ENCODE results near the gene PIANP.
A peak's percentile ranks its signal among the peaks of the same experiment; 100 is the strongest.

The PIANP gene

DNA sequence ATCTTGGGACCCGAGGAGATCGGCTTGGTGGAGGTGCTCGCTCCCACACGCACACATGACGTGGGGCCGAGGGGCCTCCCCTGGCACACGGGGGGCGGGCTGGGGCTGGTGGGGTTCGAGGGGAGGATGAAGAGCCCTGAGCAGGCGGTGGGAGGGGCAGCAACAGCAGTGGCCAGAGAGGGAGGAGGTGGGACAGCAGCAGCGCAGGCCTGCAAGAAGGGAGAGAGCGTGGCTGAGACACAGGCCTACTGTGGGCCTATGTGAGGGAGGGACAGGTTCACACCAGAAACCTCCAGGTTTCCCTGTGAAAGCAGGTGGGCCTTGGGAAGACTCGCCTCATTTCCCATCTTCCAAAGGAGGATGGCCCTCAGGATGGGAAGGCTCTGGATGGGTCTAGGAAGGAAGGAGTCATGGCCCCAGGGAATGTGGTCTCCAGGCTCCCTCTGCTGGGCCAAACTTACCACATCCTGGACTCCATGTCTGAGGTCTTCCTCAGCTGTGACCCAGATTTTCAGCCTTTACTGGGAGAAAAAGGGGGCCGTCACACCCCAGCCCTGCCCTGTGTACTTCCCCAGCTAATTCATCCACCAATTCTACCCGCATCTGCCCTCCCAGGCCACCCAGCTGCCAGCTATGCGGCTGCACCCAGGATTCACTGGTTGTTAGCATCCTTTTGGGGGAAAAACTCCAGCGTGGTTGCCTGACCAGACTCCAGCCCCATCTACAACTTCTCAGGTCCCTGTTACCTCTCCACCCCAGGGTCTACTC lies 2.8 kb downstream of the PIANP start:
- no peak overlapping the region for H3K27ac Mint-ChIP-seq
- H3K4me1 Mint-ChIP-seq (ENCODE audit: low read depth), result peaks cover 45% of the 10 kb centered on the region
- H3K27me3 Mint-ChIP-seq, result peaks cover 78% of the 10 kb centered on the region
- no peaks in the 10 kb centered on the region for H3K9me3 Mint-ChIP-seq
- H3K4me3 Mint-ChIP-seq, result no peak overlapping the region
- no peaks in the 10 kb centered on the region for H3K36me3 Mint-ChIP-seq (ENCODE audit: low read depth)
- intact Hi-C loops (cut with micrococcal nuclease), result no loop called here

DNA sequence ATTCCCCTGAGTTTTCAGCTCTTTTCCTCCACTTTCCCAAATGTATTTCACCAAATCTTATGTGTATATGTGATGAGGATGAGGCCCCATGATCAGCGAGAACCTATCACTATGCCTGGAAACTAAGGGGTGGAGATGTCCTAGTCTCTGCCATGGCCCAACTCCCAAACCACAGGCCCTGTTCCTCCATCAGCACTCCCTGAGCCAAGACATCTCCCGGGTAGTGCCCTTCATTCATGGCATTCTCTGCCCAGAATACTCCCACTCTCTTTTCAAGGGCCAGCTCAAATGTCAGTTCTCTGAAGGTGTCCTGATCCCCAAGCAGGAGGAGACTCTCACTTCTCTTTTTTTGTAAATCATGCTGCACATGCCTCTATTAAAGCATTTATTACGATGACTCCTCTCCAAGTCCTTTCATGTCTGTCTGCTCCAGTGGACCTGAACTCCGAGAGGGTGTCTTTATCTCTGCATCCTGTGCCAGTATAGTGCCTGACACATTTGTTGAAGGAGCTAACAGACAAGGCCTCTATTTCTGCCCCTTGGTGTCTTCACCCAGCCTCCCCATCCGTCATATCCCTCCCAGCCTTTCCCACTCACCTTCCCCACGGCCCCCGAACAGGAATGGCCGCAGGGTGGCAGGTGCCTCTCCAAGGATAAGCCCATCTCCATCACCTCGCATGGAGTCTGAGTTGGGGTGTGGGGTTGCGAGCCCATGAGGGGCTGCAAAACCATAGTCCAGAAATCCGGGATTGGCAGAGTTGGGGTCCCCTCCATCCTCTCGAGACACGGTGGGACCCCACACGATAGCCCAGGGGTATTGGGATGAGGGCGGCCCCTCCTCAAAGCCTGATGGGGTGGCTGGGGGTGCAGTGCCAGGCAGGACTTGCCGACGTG lies 3.7 kb downstream of the PIANP start:
- Mint-ChIP-seq H3K27ac (peak overlapping the region; percentile 20), H3K4me1 (ENCODE audit: low read depth) (peaks cover 45% of the 10 kb centered on the region), H3K9me3 (no peaks in the 10 kb centered on the region), H3K36me3 (ENCODE audit: low read depth) (no peaks in the 10 kb centered on the region), H3K27me3 (peaks cover 74% of the 10 kb centered on the region), H3K4me3 (no peak overlapping the region)
- intact Hi-C loops (cut with micrococcal nuclease), result no loop called here

DNA sequence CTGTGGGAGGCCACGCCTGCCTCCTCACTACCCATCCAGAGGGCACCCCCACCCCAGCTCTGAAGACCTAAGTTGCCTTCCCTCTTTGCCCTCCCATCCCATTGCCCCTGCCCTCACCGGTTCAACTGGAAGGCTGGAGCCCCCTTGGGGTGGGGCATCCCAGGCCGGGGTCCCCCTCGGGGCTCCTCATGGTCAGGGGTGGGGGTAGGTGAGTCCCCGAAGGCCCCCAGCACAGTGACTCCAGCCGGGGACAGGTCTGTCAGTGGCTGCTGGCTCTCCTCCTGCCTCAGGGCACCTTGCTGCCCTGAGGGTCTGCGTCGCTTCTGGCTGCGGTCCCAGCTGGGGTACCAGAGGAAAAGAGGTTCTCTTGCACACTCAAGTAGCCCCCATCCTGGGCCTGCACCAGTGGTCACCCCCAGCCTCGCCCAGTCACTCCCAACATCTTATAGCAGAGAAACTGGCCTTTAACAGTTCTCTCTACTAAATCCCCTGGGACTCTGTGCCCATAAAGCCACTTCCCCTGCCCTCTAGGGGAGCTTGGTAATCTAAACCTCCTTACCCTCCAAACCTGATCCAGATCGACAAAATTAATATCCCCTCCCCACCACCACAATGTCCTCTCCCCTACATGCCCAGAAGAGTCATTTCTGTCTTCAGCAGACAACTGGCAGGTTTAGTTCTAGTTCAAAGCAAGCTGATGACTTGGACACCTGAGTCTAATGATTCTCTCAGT lies 5.1 kb downstream of the PIANP start:
- Mint-ChIP-seq H3K36me3 (ENCODE audit: low read depth) (no peaks in the 10 kb centered on the region), H3K4me1 (ENCODE audit: low read depth) (peaks cover 49% of the 10 kb centered on the region), H3K27ac (no peak overlapping the region), H3K9me3 (no peaks in the 10 kb centered on the region), H3K4me3 (no peak overlapping the region), H3K27me3 (peaks cover 61% of the 10 kb centered on the region)
- intact Hi-C loops (cut with micrococcal nuclease), result no loop called here

DNA sequence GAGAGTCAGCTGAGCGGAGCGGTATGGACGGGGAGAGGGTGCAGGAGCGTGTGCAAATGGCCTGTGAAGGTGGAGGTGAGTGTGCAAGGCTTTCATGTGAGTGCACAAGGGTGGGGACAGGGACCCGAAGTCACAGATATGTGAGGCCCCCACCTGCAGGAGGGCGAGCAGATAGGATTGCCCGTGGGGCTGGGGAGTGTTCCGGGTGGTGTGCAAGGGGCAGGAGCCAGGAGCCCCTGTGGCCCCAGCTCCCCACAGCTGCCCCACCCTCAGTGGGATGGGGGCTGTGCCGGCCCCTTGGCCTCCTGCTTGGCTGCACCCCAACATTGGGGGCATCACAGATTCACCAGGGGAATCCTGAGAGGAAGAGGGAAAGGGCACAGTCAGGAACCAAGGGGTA lies 5.9 kb downstream of the PIANP start:
- H3K27me3 Mint-ChIP-seq, result peaks cover 55% of the 10 kb centered on the region
- peaks cover 46% of the 10 kb centered on the region for H3K4me1 Mint-ChIP-seq (ENCODE audit: low read depth)
- H3K9me3 Mint-ChIP-seq, result no peaks in the 10 kb centered on the region
- H3K27ac Mint-ChIP-seq, result peak overlapping the region; percentile 14
- no peak overlapping the region for H3K4me3 Mint-ChIP-seq
- H3K36me3 Mint-ChIP-seq (ENCODE audit: low read depth), result peaks cover 4% of the 10 kb centered on the region
- intact Hi-C loops (cut with micrococcal nuclease), result no loop called here

DNA sequence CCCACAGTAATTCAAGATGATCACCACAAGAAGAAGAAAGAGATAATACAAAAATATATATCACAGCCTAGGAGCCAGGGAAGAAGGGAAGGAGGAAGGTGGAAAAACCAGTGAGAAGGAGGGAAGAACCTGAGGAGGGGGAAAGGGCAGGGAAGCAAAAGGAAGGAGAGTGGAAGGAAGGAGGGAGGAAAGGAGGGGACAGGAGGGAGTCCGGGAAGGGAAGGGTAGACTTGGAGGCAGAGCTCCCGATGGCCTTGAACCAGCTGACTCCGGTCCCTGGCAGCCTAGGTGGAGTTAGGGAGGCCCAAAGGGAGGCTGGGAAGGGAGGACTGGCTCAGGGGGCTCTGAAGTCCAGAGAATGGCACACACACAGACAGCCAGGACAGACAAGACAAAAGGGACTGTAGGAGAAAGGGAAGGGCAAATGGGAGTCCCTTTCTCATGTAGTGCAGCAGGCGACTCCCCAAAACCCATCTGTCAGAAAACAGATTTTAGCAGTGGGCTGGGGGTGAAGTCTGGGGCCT lies 6.7 kb downstream of the PIANP start:
- intact Hi-C loops (cut with micrococcal nuclease), result no loop called here
- Mint-ChIP-seq H3K27ac (peak overlapping the region; percentile 14), H3K27me3 (peaks cover 47% of the 10 kb centered on the region), H3K9me3 (no peaks in the 10 kb centered on the region), H3K4me3 (no peak overlapping the region), H3K36me3 (ENCODE audit: low read depth) (peaks cover 11% of the 10 kb centered on the region), H3K4me1 (ENCODE audit: low read depth) (peaks cover 39% of the 10 kb centered on the region)

DNA sequence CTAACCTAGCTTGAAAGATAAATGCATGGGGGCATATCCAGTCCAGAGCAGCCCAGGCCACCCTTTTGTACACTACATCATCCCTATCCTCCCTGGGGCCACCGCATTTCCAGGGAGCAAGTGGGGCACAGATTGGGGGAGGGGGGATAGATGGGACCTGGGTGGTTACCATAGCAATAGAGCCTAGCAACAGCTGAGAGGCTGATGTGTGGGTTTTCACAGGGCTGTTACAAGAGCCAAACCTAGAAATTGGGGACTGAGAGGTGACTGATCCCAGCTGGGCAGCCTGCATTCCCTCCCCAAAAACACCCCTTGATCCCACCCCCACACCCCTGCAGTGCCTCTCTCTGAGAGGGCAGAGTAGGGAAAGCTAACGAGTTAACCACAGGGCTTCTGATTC lies 7.7 kb downstream of the PIANP start:
- intact Hi-C loops (cut with micrococcal nuclease), result no loop called here
- no peak overlapping the region for H3K4me3 Mint-ChIP-seq
- H3K9me3 Mint-ChIP-seq, result no peaks in the 10 kb centered on the region
- peak overlapping the region; percentile 9 for H3K27ac Mint-ChIP-seq
- H3K4me1 Mint-ChIP-seq (ENCODE audit: low read depth), result peaks cover 43% of the 10 kb centered on the region
- peaks cover 21% of the 10 kb centered on the region for H3K36me3 Mint-ChIP-seq (ENCODE audit: low read depth)
- peaks cover 37% of the 10 kb centered on the region for H3K27me3 Mint-ChIP-seq

DNA sequence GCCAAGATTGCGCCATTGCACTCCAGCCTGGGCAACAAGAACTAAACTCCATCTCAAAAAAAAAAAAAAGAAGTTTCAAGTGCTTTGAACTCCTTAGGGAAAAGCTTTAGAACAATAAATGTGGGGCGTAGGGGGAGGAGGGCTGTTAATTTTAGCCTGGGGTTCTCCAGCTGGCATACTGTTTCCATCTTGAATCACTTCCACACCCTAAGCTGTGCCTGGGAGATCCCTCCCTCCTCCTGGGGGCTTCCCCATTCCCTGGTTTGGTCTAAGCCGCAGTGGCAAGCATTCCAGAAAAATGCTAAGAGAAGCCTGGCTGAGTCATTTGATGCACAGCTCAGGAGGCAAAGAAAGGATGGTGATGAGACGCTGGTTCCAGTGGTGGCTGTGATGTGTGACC lies 9.1 kb downstream of the PIANP start:
- Mint-ChIP-seq H3K36me3 (ENCODE audit: low read depth) (peaks cover 36% of the 10 kb centered on the region), H3K4me1 (ENCODE audit: low read depth) (peaks cover 46% of the 10 kb centered on the region), H3K27ac (no peak overlapping the region), H3K9me3 (no peaks in the 10 kb centered on the region), H3K27me3 (peaks cover 23% of the 10 kb centered on the region), H3K4me3 (no peak overlapping the region)
- intact Hi-C loops (cut with micrococcal nuclease), result no loop called here

DNA sequence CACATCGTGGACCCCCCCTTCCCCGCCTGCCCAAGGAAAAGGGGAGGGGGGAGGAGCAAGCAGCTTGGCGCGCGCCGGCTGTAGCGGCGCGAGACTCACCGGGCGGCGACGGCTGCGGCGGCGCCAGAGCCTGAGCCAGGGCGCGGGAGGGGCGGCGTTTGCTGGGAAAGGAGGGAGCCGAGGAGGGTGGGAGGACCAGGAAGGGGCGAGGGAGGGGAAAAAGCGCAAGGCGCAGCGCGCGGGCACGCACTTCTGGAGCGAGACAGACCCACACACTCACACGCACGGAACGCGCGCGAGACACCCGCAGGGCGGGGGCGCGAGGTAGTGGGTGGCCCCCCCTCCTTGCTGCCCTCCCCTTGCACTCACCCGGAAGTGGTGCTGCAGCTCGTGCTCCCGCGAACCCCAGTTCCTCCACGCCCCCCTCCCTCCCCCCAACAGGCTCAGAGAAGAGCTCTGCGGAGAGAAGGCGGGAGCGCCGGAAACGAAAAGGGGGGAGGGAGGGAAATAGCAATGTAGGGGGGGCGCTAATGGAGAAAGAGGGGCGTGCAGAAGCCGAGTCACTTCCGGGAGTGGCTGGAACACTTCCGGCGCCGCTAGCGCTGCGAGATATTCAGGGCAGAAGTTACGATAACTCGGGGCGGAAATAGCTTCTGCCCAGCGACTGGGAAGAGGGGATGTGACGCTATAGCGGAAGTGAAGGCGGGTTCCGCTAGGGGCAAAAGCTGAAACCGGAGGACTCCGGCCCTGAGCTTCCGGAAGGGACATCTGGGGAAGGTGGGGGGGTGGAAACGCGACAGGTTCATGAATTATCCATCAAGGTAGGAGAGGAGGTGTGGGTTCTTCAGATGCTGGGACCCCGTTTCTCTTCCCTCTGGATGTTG lies 11.4 kb downstream of the PIANP start, which contains the start of gene ZNF384:
TSS of gene ZNF384 (minus strand) at position 377 of the 884 bp plus-strand sequence. CDS start 9,855 bp downstream, outside the sequence.
- H3K36me3 Mint-ChIP-seq (ENCODE audit: low read depth), result peaks cover 57% of the 10 kb centered on the region
- H3K4me3 Mint-ChIP-seq, result peak within 1 kb of the TSS; percentile 97
- H3K9me3 Mint-ChIP-seq, result no peaks in the 10 kb centered on the region
- peaks cover 10% of the 10 kb centered on the region for H3K27me3 Mint-ChIP-seq
- H3K27ac Mint-ChIP-seq, result peak within 1 kb of the TSS; percentile 97
- intact Hi-C loops (cut with micrococcal nuclease), result loop anchor here (1.0 to 5.0 kb wide), 3 partner anchors 26 to 138 kb away; partner anchors contain the start of genes COPS7A, ING4 and P3H3
- peaks cover 50% of the 10 kb centered on the region for H3K4me1 Mint-ChIP-seq (ENCODE audit: low read depth)

DNA sequence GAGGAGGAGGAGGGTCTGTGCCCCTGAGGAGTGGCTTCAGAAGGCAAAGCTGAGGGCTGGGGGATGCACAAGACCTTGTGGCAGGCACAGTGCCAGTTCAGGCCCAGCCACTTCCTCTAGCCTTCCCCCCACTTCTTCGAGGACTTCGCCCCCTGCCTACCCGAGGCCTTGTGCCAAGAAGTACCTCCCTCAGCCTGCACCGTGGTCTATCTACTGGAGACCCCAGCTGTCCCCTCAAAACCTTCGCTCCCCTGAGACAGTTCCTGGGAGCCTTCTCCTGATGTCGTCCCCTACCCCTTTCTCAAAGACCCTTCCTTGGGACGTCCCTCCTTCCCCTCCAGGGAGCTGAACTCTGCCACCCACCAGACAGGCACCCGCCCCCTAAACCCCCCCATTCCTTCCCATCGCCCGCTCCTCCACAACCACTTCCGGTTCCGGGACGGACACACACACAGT lies 12.0 kb downstream of the PIANP start:
- peaks cover 60% of the 10 kb centered on the region for H3K36me3 Mint-ChIP-seq (ENCODE audit: low read depth)
- H3K9me3 Mint-ChIP-seq, result no peaks in the 10 kb centered on the region
- H3K27me3 Mint-ChIP-seq, result peaks cover 3% of the 10 kb centered on the region
- peak overlapping the region; percentile 97 for H3K27ac Mint-ChIP-seq
- peaks cover 51% of the 10 kb centered on the region for H3K4me1 Mint-ChIP-seq (ENCODE audit: low read depth)
- intact Hi-C loops (cut with micrococcal nuclease), result loop anchor here (5.0 kb wide), 1 partner anchor 139 kb away; the partner anchor contains the start of gene P3H3
- peak overlapping the region; percentile 97 for H3K4me3 Mint-ChIP-seq

DNA sequence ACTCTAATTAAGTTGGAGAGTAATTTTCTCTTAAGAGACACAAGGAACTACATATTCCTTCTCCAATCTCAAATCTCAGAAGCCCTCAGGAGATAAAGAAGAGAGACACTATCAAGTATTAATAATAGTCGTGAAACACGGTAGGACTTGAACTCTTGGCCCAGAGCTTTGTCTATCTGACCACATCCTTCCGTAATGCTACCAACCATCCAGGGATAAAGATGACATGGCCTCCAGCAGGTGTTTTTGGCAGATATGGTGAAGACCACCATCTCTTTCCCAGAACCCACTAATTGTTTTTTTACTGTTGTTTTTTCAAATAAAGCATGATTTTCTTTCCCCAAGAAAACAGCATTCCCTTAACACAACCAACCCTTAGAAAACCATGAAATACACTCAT lies 14.8 kb downstream of the PIANP start:
- Mint-ChIP-seq H3K27ac (no peak overlapping the region), H3K9me3 (no peaks in the 10 kb centered on the region), H3K36me3 (ENCODE audit: low read depth) (peaks cover 87% of the 10 kb centered on the region), H3K4me1 (ENCODE audit: low read depth) (peaks cover 46% of the 10 kb centered on the region), H3K4me3 (no peak overlapping the region), H3K27me3 (no peaks in the 10 kb centered on the region)
- intact Hi-C loops (cut with micrococcal nuclease), result loop anchor here (1.0 to 5.0 kb wide), 2 partner anchors 69 to 141 kb away; partner anchors contain the start of gene P3H3

DNA sequence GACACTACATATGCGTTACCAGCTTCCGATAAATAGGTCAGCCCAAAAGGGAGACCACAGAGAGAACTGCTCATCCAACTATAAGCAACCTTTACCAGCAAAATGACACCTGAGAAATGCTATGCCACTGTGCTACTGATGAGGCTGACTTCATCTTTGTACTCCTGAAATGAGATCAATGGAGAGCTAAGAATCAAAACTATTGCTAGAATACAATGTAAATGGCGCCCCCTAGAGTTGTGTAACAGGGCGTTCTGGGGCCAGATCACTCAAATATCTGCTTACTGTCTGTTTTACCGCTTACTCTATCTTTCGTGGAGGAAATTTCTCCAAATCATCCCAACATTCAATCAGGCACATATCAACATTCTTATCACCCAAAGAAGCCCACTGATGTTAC lies 16.0 kb downstream of the PIANP start:
- intact Hi-C loops (cut with micrococcal nuclease), result loop anchor here (1.0 to 5.0 kb wide), 2 partner anchors 67 to 143 kb away; partner anchors contain the start of gene P3H3
- peaks cover 93% of the 10 kb centered on the region for H3K36me3 Mint-ChIP-seq (ENCODE audit: low read depth)
- H3K4me1 Mint-ChIP-seq (ENCODE audit: low read depth), result peaks cover 52% of the 10 kb centered on the region
- no peak overlapping the region for H3K4me3 Mint-ChIP-seq
- no peak overlapping the region for H3K27ac Mint-ChIP-seq
- no peaks in the 10 kb centered on the region for H3K27me3 Mint-ChIP-seq
- H3K9me3 Mint-ChIP-seq, result no peaks in the 10 kb centered on the region

DNA sequence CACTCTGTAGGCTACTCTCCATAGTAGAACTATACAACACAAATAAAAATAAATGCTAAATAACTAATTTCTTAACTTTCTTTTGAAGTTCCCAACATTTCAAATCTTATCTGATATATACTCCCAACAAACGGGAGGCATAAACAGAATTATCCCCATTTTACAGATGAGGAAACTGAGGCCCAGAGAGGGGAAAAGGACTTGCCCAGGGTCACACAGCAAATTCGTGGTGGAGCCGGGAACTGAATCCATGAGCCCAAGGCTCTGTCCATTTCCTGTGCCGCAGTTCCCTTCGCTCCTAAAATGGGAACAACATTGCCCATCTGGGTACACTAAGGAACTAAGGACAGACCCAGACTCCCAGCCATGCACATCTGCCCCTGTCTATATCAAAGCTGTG lies 23.7 kb downstream of the PIANP start:
- Mint-ChIP-seq H3K36me3 (ENCODE audit: low read depth) (peaks cover 97% of the 10 kb centered on the region), H3K27ac (no peak overlapping the region), H3K4me1 (ENCODE audit: low read depth) (peaks cover 10% of the 10 kb centered on the region), H3K27me3 (no peaks in the 10 kb centered on the region), H3K4me3 (no peak overlapping the region), H3K9me3 (no peaks in the 10 kb centered on the region)
- intact Hi-C loops (cut with micrococcal nuclease), result no loop called here

Measured in dendritic cell treated with granulocyte-macrophage colony-stimulating factor and Interleukin-4, amounts not matched to agents 40 ng/mL and 50 ng/mL, for 4 days (primary cell).